ENCODE results near the gene INPP5A.

GRCh38 chr10:132783940-132784865 is 246.6 kb downstream of the INPP5A start:
- no peak for TF ChIP-seq CBFB (CRISPR knock-in tag; IDR thresholded peaks at IDR 0.05)
- TF ChIP-seq NR2C2 (CRISPR knock-in tag; IDR thresholded peaks at IDR 0.05; ENCODE audit: borderline replicate concordance) = no peak
- no peak for TF ChIP-seq ZBTB1 (CRISPR knock-in tag; IDR thresholded peaks at IDR 0.05; ENCODE audit: borderline replicate concordance)
- no peak for TF ChIP-seq SMAD3 (CRISPR knock-in tag; IDR thresholded peaks at IDR 0.05)
- no peak for TF ChIP-seq MAFF (IDR thresholded peaks at IDR 0.05; ENCODE audit: low read depth, low read length)
- no peak for TF ChIP-seq TP53 (CRISPR knock-in tag; conservative IDR thresholded peaks at IDR 0.05)
- no peak for TF ChIP-seq KAT7 (CRISPR knock-in tag; IDR thresholded peaks at IDR 0.05; ENCODE audit: borderline replicate concordance)
- no peak for TF ChIP-seq CTCF (CRISPR knock-in tag; IDR thresholded peaks at IDR 0.05)
- TF ChIP-seq, protein P1, sequence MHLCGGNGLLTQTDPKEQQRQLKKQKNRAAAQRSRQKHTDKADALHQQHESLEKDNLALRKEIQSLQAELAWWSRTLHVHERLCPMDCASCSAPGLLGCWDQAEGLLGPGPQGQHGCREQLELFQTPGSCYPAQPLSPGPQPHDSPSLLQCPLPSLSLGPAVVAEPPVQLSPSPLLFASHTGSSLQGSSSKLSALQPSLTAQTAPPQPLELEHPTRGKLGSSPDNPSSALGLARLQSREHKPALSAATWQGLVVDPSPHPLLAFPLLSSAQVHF (CRISPR knock-in tag; IDR thresholded peaks at IDR 0.05) = no peak
- TF ChIP-seq ZBTB46 (CRISPR knock-in tag; IDR thresholded peaks at IDR 0.05; ENCODE audit: borderline replicate concordance) = no peak
- no peak for TF ChIP-seq ZNF850 (CRISPR knock-in tag; conservative IDR thresholded peaks at IDR 0.05)
- no peak for TF ChIP-seq YY1 (IDR thresholded peaks at IDR 0.05; ENCODE audit: insufficient read depth, insufficient replicate concordance, low read depth, low read length)
- no peak for TF ChIP-seq NFRKB (IDR thresholded peaks at IDR 0.05)
- no peak for TF ChIP-seq ERF (CRISPR knock-in tag; IDR thresholded peaks at IDR 0.05)

Data from HepG2 (cell line).